ENCODE results near the gene PHLPP1.

DNA sequence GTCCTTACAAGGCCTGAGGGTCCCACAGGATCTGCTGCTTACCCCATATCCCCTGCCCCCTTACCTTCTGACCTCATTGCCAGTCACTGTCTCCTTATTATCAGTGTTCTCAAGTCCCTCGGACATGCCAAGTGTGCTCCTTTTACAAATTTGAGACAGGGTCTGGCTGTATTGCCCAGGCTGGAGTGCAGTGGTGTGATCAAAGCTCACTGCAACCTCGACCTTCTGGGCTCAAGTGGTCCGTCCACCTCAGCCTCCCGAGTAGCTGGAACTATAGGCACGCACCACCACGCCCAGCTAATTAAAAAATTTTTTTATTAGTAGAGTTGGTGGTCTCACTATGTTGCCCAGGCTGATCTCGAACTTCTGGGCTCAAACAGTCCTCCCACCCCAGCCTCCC is 141.0 kb downstream of the PHLPP1 start:
- TF ChIP-seq, protein P1, sequence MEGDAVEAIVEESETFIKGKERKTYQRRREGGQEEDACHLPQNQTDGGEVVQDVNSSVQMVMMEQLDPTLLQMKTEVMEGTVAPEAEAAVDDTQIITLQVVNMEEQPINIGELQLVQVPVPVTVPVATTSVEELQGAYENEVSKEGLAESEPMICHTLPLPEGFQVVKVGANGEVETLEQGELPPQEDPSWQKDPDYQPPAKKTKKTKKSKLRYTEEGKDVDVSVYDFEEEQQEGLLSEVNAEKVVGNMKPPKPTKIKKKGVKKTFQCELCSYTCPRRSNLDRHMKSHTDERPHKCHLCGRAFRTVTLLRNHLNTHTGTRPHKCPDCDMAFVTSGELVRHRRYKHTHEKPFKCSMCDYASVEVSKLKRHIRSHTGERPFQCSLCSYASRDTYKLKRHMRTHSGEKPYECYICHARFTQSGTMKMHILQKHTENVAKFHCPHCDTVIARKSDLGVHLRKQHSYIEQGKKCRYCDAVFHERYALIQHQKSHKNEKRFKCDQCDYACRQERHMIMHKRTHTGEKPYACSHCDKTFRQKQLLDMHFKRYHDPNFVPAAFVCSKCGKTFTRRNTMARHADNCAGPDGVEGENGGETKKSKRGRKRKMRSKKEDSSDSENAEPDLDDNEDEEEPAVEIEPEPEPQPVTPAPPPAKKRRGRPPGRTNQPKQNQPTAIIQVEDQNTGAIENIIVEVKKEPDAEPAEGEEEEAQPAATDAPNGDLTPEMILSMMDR (IDR thresholded peaks at IDR 0.05), result no peak
- TF ChIP-seq POLR2A (IDR thresholded peaks at IDR 0.05), result no peak
